ENCODE results near the gene IDE. TPM values are rescaled to one million over a fixed set of nuclear protein-coding genes. Genes with fewer than 3 reads are reported as not detected.

IDE gene
- total RNA-seq (2022; extraction: Qiagen RNA extraction): 18.6 to 26.2 TPM (median 24.0 TPM) in 5 replicates

GRCh38 chr10:92573798-92574547 lies at the start of gene IDE:
Gene IDE, minus strand, starts transcription at chr10:92574093. Its CDS starts 74 bp downstream, at chr10:92574019.

DNA sequence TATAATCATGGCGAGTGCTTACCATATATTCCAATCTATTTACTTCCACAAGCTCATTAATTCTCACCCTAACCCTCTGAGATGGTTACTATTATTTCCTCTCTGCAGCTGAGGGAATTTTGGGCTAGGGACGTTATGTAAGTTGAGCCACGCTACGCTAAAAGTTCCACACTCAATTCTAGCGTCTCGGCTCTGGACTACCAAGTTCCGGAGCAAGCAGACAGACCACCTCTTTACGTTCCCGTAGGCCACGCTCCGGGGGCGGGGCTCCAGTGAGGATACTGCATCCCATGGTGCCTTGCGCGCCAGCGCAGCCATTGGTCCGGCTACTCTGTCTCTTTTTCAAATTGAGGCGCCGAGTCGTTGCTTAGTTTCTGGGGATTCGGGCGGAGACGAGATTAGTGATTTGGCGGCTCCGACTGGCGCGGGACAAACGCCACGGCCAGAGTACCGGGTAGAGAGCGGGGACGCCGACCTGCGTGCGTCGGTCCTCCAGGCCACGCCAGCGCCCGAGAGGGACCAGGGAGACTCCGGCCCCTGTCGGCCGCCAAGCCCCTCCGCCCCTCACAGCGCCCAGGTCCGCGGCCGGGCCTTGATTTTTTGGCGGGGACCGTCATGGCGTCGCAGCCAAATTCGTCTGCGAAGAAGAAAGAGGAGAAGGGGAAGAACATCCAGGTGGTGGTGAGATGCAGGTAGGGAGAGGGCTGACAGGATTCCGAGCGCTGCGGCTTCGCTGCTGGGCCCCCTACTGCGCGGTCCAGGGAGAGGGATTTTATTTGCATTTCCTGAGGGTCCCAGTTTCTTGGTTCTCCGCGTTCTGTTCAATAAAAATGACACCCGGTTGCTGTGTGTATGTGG lies 19.1 kb upstream of the IDE start, which contains the start of gene KIF11:
TSS of gene KIF11 (plus strand) at position 370 of the 858 bp plus-strand sequence. CDS start at position 616, 246 bp downstream.

Other genes starting within 250 kb of the IDE start
- 30.5 to 45.5 TPM (median 34.8 TPM) in 5 replicates for gene KIF11, start 19.0 kb upstream of the IDE start, total RNA-seq (2022; extraction: Qiagen RNA extraction)
- 14.4 to 15.8 TPM (median 14.9 TPM) in 5 replicates for gene HHEX, start 115.9 kb upstream of the IDE start, total RNA-seq (2022; extraction: Qiagen RNA extraction)